GM12891 (cell line): ENCODE measurements around the gene ARHGEF9.

Source experiments
- PAX5 ChIP-seq: IDR thresholded peaks from 2 replicates; pipeline ENCODE4 v1.6.1; 2011; ENCODE audit warnings: low read length, moderate library complexity, mild to moderate bottlenecking; ENCODE audit not compliant: insufficient read depth, severe bottlenecking
- POLR2A ChIP-seq: IDR thresholded peaks from 2 replicates; pipeline ENCODE4 v1.6.1; 2011; ENCODE audit warnings: low read depth, low read length, control low read depth
- POLR2AphosphoS5 ChIP-seq: IDR thresholded peaks from 2 replicates; pipeline ENCODE4 v1.6.1; 2011; ENCODE audit warnings: low read depth, low read length, control low read depth
- POU2F2 ChIP-seq: IDR thresholded peaks from 2 replicates; pipeline ENCODE4 v1.6.1; 2011; ENCODE audit warnings: low read depth, mild to moderate bottlenecking, control low read depth, low read length, moderate library complexity
- SPI1 ChIP-seq: IDR thresholded peaks from 2 replicates; pipeline ENCODE4 v1.6.1; 2011; ENCODE audit warnings: low read depth, low read length, control low read depth
- TAF1 ChIP-seq: IDR thresholded peaks from 2 replicates; pipeline ENCODE4 v1.6.1; 2011; ENCODE audit warnings: low read depth, low read length, control low read depth

- TF ChIP-seq POLR2A: no peak
- no peak for TF ChIP-seq POLR2AphosphoS5
- no peak for TF ChIP-seq TAF1
- no peak for TF ChIP-seq SPI1
- TF ChIP-seq PAX5: no peak
- no peak for TF ChIP-seq POU2F2
Observed at GRCh38 chrX:63744850-63745394, 40.1 kb downstream of the ARHGEF9 start.
